HUES64 (cell line): ENCODE data around the gene CMTR1.

Experiments
- H3K27ac ChIP-seq: 2 replicates; pipeline ENCODE4 v1.7.0; 2013; ENCODE audit warnings: low read depth, low read length, inconsistent platforms
- H3K27me3 ChIP-seq: 2 replicates; pipeline ENCODE4 v1.6.1; 2013; ENCODE audit warnings: mild to moderate bottlenecking, low read length; ENCODE audit not compliant: insufficient read depth
- H3K36me3 ChIP-seq: 2 replicates; pipeline ENCODE4 v1.6.1; 2013; ENCODE audit warnings: mild to moderate bottlenecking, low read length; ENCODE audit not compliant: insufficient read depth
- H3K4me1 ChIP-seq: 2 replicates; pipeline ENCODE4 v1.6.1; 2013; ENCODE audit warnings: mild to moderate bottlenecking, low read length, moderate library complexity; ENCODE audit not compliant: insufficient read depth
- H3K4me3 ChIP-seq: 2 replicates; pipeline ENCODE4 v1.5.1; 2013; ENCODE audit warnings: mild to moderate bottlenecking, low read length, moderate library complexity
- H3K9ac ChIP-seq: 2 replicates; pipeline ENCODE4 v1.6.1; 2013; ENCODE audit warnings: mild to moderate bottlenecking, low read depth, low read length
- H3K9me3 ChIP-seq: 2 replicates; pipeline ENCODE4 v1.6.1; 2013; ENCODE audit warnings: low read depth, low read length; ENCODE audit not compliant: insufficient read depth
- WGBS: fragments of 150-250, 120-280 bp; methylation state at CpG from one replicate; pipeline ENCODE4 v1.1.7; 2013; ENCODE audit warnings: missing lambda C conversion rate; 5-methylcytosine and 5-hydroxymethylcytosine counted together

Gene CMTR1

DNA sequence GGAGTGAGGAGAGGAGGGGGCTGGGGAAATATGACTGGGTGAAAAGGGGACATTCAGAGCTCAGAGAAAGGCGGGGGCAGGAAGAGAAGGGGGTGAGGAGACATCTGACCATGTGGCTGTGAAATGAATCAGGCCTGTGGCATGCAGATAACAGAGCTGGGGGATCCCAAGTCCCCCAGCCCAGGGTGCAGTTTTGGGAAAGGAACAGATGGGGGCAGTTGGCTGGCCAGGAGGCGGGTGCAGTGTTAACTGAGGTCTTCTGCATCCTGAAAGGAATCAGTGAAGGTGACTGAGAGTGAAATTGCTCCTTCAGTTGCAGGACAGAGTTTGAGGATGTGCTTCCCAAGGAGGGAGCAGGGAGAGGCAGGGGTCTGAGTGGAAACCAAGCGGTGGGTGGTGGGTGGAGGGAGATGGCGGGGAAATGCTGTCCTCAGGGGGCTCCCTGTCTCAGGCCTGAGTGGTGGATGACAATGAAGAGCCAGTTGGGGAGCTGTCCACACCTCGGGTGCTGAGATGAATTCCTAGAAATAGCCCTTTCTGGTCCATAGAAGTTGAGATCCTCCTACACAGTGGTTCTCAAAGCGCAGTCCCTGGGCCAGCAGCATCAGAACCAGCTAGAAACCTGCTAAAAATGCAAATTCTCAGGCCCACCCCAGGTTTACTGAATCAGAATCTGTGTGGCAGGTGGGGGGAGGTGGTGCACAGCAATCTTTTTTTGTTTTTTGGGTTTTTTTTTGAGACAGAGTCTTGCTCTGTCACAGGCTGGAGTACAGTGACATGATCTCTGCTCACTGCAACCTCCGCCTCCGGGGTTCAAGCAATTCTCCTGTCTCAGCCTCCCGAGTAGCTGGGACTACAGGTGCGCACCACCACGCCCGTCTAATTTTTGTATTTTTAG, 92.7 kb downstream of the CMTR1 start:
- H3K9me3 ChIP-seq = no peaks in the 10 kb centered on the region
- H3K4me3 ChIP-seq = no peak overlapping the region
- no peaks in the 10 kb centered on the region for H3K36me3 ChIP-seq
- no peak overlapping the region for H3K27ac ChIP-seq
- H3K4me1 ChIP-seq = peaks cover 4% of the 10 kb centered on the region; the same call in 1 of the 2 replicates
- 73% methylated on average over 12 of the region's 12 CpGs for WGBS
- H3K27me3 ChIP-seq = 0 out of 2 replicates have a peak, but pooled peaks cover 4% of the 10 kb centered on the region
- no peak overlapping the region for H3K9ac ChIP-seq

DNA sequence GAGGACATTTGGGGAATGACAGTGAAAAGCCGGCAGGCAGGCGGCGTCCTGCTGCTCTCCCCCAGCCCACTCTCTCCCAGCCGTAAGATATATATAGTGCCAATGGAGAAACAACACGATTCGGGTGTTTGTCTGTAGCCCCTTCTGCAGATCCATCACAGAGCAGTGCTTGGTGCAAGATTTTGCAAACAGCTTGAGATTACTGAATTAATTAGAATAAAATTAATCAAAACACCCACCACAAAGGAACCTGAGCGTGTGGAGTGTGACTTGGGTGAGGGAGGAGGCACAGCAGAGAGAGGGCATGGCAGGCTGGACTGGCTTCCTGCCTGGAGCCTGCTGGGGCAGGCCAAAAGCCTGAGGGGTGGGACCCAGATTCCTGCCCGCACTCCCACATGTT, 95.5 kb downstream of the CMTR1 start:
- Histone ChIP-seq H3K36me3 (no peaks in the 10 kb centered on the region), H3K4me3 (no peak overlapping the region), H3K9me3 (no peaks in the 10 kb centered on the region), H3K27me3 (peaks cover 19% of the 10 kb centered on the region), H3K27ac (no peak overlapping the region), H3K9ac (no peak overlapping the region), H3K4me1 (peaks cover 4% of the 10 kb centered on the region; the same call in 1 of the 2 replicates)
- 73% methylated on average over 8 of the region's 8 CpGs for WGBS

DNA sequence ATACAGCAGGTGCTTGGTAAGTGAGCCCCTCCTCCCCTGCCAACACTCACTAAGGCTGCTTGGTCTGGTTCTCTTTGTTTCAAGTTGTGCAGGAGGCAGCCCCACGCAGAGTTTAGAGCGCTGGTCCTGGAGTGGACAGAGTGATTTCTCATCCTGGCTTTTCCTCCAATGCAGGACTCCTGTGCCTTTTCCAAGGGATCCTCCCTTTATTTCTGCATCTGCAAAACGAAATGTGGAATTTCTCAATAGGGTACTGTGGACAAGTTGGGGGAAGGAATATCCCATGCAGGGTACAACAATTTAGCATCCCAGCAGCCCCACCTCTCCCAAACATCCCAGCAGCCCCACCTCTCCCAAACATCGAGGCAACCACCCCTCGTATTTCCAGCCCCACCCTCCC, 97.3 kb downstream of the CMTR1 start:
- 74% methylated on average over 4 of the region's 5 CpGs for WGBS
- Histone ChIP-seq H3K9ac (no peak overlapping the region), H3K36me3 (no peaks in the 10 kb centered on the region), H3K27me3 (peaks cover 36% of the 10 kb centered on the region), H3K27ac (no peak overlapping the region), H3K4me3 (no peak overlapping the region), H3K9me3 (no peaks in the 10 kb centered on the region), H3K4me1 (peaks cover 10% of the 10 kb centered on the region)

DNA sequence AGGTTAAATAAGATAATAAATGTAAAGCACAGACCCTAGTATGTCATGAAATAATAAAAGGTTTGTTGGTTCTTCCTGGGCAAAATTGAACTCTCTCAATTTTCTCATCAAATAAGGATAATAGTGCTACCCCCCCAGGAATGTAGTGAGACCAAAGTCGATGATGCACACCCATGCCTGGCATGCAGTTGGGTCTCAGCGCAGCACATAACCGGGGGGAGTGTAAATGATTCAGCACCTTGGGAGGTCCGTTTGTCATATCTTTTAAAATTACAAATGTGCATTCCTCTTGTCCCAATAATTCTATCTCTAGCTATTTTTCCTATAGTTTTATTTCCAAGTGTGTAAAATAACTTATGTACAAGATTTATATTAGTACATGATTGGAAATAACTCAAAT, 98.0 kb downstream of the CMTR1 start:
- Histone ChIP-seq H3K27ac (no peak overlapping the region), H3K27me3 (peaks cover 44% of the 10 kb centered on the region), H3K9me3 (no peaks in the 10 kb centered on the region), H3K4me1 (peaks cover 10% of the 10 kb centered on the region), H3K4me3 (no peak overlapping the region), H3K9ac (no peak overlapping the region), H3K36me3 (no peaks in the 10 kb centered on the region)
- WGBS = 89% methylated on average over 4 of the region's 4 CpGs
